GM12878 (cell line): Measurements from ENCODE around the gene PPP1R1B.

Experiments
- BCL3 ChIP-seq: IDR thresholded peaks from 2 replicates; pipeline ENCODE4 v1.6.1; 2011; ENCODE audit warnings: borderline replicate concordance, low read depth, mild to moderate bottlenecking, moderate library complexity, low read length; ENCODE audit not compliant: insufficient read depth, poor library complexity, severe bottlenecking
- CBX3 ChIP-seq: fragments of 200-600 bp; sonication (generic); IDR thresholded peaks from 2 replicates; pipeline ENCODE4 v1.6.1; 2016; ENCODE audit warnings: low read depth, borderline replicate concordance
- CEBPZ ChIP-seq: fragments of 150-350 bp; IDR thresholded peaks from 2 replicates; pipeline ENCODE4 v1.6.1; 2016; ENCODE audit warnings: low read depth, low read length
- CTCF ChIP-seq, 3 experiments: IDR thresholded peaks in 2 of 3; conservative IDR thresholded peaks in 1 of 3; 2 replicates each; pipeline ENCODE4 v1.5.1; 2011; ENCODE audit warnings: low read depth in 3 of 3, low read length in 3 of 3, mild to moderate bottlenecking in 3 of 3, control low read depth in 2 of 3, moderate library complexity in 2 of 3, inconsistent platforms in 1 of 3, mixed read lengths in 1 of 3; ENCODE audit not compliant: control insufficient read depth in 2 of 3, insufficient read depth in 1 of 3; ENCODE audit errors: extremely low read depth in 1 of 3
- HDAC6 ChIP-seq: fragments of 200-600 bp; sonication (generic); IDR thresholded peaks from one replicate; pipeline ENCODE4 v1.8.0; 2017; ENCODE audit warnings: antibody characterized with exemption; ENCODE audit not compliant: unreplicated experiment
- IKZF1 ChIP-seq: fragments of 450-650 bp; conservative IDR thresholded peaks from 2 replicates; pipeline ENCODE4 v1.6.1; 2017; ENCODE audit warnings: antibody characterized with exemption, mild to moderate bottlenecking
- MAX ChIP-seq: IDR thresholded peaks from 2 replicates; pipeline ENCODE4 v1.6.1; 2012; ENCODE audit warnings: low read depth, low read length, improper control_type of control experiment
- MEF2A ChIP-seq: IDR thresholded peaks from 2 replicates; pipeline ENCODE4 v1.6.1; 2011; ENCODE audit warnings: low read depth, mild to moderate bottlenecking, low read length, moderate library complexity; ENCODE audit not compliant: insufficient read depth
- POLR2A ChIP-seq: IDR thresholded peaks from 2 replicates; pipeline ENCODE4 v1.6.1; 2011; ENCODE audit warnings: low read depth, mild to moderate bottlenecking, low read length
- TCF7 ChIP-seq: IDR thresholded peaks from 2 replicates; pipeline ENCODE4 v1.6.1; 2014; ENCODE audit warnings: antibody characterized with exemption, borderline replicate concordance
- ZNF24 ChIP-seq: fragments of 450-650 bp; IDR thresholded peaks from 2 replicates; pipeline ENCODE4 v1.6.1; 2017; ENCODE audit warnings: antibody characterized with exemption, mild to moderate bottlenecking
- ZZZ3 ChIP-seq: IDR thresholded peaks from 2 replicates; pipeline ENCODE4 v1.6.1; 2011; ENCODE audit warnings: low read depth; ENCODE audit not compliant: control insufficient read depth, insufficient read length

GRCh38 chr17:39579318-39580081, 47.3 kb upstream of the PPP1R1B start:
- TF ChIP-seq ZZZ3, result no peak
- TF ChIP-seq MAX, result no peak
- no peak for TF ChIP-seq MEF2A
- no peak for TF ChIP-seq CEBPZ
- no peak for TF ChIP-seq POLR2A
- TF ChIP-seq HDAC6, result no peak
- TF ChIP-seq CBX3, result no peak
- TF ChIP-seq IKZF1, result no peak
- no peak for TF ChIP-seq BCL3
- TF ChIP-seq CTCF (IDR thresholded peaks at IDR 0.05 in 2 of 3, conservative IDR thresholded peaks at IDR 0.05 in 1 of 3; ENCODE audit: control insufficient read depth in 2 of 3, extremely low read depth in 1 of 3, insufficient read depth in 1 of 3, low read depth in 3 of 3, low read length in 3 of 3), result no peak
- no peak for TF ChIP-seq ZNF24
- no peak for TF ChIP-seq TCF7
